Right lobe of liver (tissue), 4 donors: ENCODE results near the gene CYGB.

Experiments used
- POLR2A ChIP-seq: fragments of 450-650 bp; IDR thresholded peaks from one replicate; pipeline ENCODE4 v1.6.1; 2017; ENCODE audit warnings: antibody characterized with exemption, mild to moderate bottlenecking
- TF ChIP-seq, protein P1 (sequence below), 4 donors: fragments of 200-600 bp in 3 of 4; fragments of 450-650 bp in 1 of 4; IDR thresholded peaks; one replicate each; pipeline versions ENCODE4 v1.5.1 to v1.8.0; 2016 to 2022; ENCODE audit warnings: antibody characterized with exemption in 4 of 4, mild to moderate bottlenecking in 2 of 4
- donor health status: DM: no; HTN: no; CAD: no.
- donor health status: DM: no; HTN: no; CAD: no.
- donor health status: DM: no; HTN: yes; CAD: no.

DNA sequence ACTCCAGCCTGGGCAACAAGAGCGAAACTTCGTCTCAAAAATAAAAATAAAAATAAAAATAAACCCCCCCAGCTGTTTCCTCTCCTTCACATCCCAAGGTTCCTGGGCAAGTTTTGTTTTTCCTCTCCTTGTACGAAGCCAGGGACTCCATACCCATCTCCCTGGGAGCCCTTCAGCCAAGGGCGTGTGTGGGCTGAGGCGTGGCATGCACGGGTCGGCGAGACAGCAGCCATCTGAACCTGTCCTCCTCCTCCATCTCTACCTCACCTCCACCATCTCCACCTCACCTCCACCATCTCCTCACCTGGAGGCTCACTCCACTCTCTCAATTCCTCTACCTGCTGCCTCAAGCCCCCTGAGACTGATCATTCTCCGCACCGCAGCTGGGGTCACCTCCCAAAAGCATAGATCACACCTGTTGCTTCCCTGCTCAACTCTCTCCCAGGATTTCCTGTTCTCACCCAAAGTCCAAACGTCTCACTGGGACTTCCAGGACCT is 53.2 kb downstream of the CYGB start:
- no peak for TF ChIP-seq POLR2A
- TF ChIP-seq, protein P1, sequence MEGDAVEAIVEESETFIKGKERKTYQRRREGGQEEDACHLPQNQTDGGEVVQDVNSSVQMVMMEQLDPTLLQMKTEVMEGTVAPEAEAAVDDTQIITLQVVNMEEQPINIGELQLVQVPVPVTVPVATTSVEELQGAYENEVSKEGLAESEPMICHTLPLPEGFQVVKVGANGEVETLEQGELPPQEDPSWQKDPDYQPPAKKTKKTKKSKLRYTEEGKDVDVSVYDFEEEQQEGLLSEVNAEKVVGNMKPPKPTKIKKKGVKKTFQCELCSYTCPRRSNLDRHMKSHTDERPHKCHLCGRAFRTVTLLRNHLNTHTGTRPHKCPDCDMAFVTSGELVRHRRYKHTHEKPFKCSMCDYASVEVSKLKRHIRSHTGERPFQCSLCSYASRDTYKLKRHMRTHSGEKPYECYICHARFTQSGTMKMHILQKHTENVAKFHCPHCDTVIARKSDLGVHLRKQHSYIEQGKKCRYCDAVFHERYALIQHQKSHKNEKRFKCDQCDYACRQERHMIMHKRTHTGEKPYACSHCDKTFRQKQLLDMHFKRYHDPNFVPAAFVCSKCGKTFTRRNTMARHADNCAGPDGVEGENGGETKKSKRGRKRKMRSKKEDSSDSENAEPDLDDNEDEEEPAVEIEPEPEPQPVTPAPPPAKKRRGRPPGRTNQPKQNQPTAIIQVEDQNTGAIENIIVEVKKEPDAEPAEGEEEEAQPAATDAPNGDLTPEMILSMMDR (IDR thresholded peaks at IDR 0.05), result no peak
